IPS-NIHi7 (cell line): Measurements from ENCODE around the gene ENGASE.

ENCODE experiments used
- DNase-seq: peaks from one replicate; pipeline ENCODE4 v3.0.0; 2012; ENCODE audit warnings: mixed read lengths; ENCODE audit errors: extremely low spot score

ENGASE gene

GRCh38 chr17:79080349-79080748 is 5.7 kb downstream of the ENGASE start:
- no peak for DNase-seq

GRCh38 chr17:79080761-79081290 is 6.2 kb downstream of the ENGASE start:
- no peak for DNase-seq

- DNase-seq, result no peak
Observed at GRCh38 chr17:79081571-79082276, 7.1 kb downstream of the ENGASE start.

- DNase-seq, result peak; percentile 83
Observed at GRCh38 chr17:79082311-79083190, 7.9 kb downstream of the ENGASE start.

- no peak for DNase-seq
Observed at GRCh38 chr17:79083191-79083971, 8.8 kb downstream of the ENGASE start.

GRCh38 chr17:79084291-79085153 is 9.9 kb downstream of the ENGASE start:
- no peak for DNase-seq

- DNase-seq, result no peak
Observed at GRCh38 chr17:79085154-79085920, 10.7 kb downstream of the ENGASE start.

GRCh38 chr17:79085921-79086551 is 11.4 kb downstream of the ENGASE start:
- DNase-seq, result no peak

- no peak for DNase-seq
Observed at GRCh38 chr17:79086609-79087427, 12.2 kb downstream of the ENGASE start.

GRCh38 chr17:79087428-79088143 is 13.0 kb downstream of the ENGASE start:
- peak; percentile 90 for DNase-seq

- DNase-seq, result no peak
Observed at GRCh38 chr17:79088247-79088996, 13.8 kb downstream of the ENGASE start.

GRCh38 chr17:79088997-79089328 is 14.3 kb downstream of the ENGASE start:
- DNase-seq, result no peak

- DNase-seq, result no peak
Observed at GRCh38 chr17:79089720-79090442, 15.3 kb downstream of the ENGASE start.

GRCh38 chr17:79090443-79091225 is 16.0 kb downstream of the ENGASE start:
- DNase-seq, result peak; percentile 59

GRCh38 chr17:79091226-79091670 is 16.6 kb downstream of the ENGASE start:
- DNase-seq, result no peak

- no peak for DNase-seq
Observed at GRCh38 chr17:79092567-79092966, 17.9 kb downstream of the ENGASE start.
